H1 (cell line): ENCODE data around the gene C19orf67. TPM values are rescaled to one million over a fixed set of nuclear protein-coding genes. Genes with fewer than 3 reads are reported as not detected.

Experiments
- CTCF ChIA-PET: fragments of 300-600 bp; sonication (Branson Sonifier 250); formaldehyde crosslinking; loops from one replicate; lab custom pipeline; 2021; ENCODE audit not compliant: partially characterized antibody; lab: Charles Lee
- POLR2A ChIA-PET: fragments of 300-600 bp; sonication (Branson Sonifier 250); formaldehyde crosslinking; loops from one replicate; lab custom pipeline; 2021; ENCODE audit warnings: inconsistent platforms; ENCODE audit not compliant: partially characterized antibody; lab: Charles Lee
- DNase-seq, 2 experiments: peaks; one replicate each; pipeline versions ENCODE4 v3.0.0 to v3.0.0-alpha.2; 2010 to 2022; ENCODE audit warnings: low spot score in 2 of 2, low read depth in 1 of 2, mixed read lengths in 1 of 2
- FAIRE-seq: peaks from 2 replicates; lab custom pipeline; 2011; peaks lifted over from hg19 to GRCh38; lab: Jason Lieb, UNC
- H2AFZ ChIP-seq: 2 replicates; pipeline ENCODE4 v1.8.1; 2012; ENCODE audit warnings: low read length, inconsistent platforms
- H2AK5ac ChIP-seq: 2 replicates; pipeline ENCODE4 v1.6.1; 2013; ENCODE audit warnings: low read depth, low read length
- H2BK120ac ChIP-seq: replicated peaks from 2 replicates; pipeline ENCODE3; 2013; ENCODE audit warnings: low read depth, low read length, inconsistent platforms
- H2BK12ac ChIP-seq: 2 replicates; pipeline ENCODE4 v1.6.1; 2013; ENCODE audit warnings: low read depth, low read length
- H2BK15ac ChIP-seq: 2 replicates; pipeline ENCODE4 v1.6.1; 2013; ENCODE audit warnings: low read length
- H2BK20ac ChIP-seq: 2 replicates; pipeline ENCODE4 v1.6.1; 2013; ENCODE audit warnings: low read length
- H2BK5ac ChIP-seq: 2 replicates; pipeline ENCODE4 v1.6.1; 2013; ENCODE audit warnings: low read depth, low read length
- H3K14ac ChIP-seq: 2 replicates; pipeline ENCODE4 v1.6.1; 2013; ENCODE audit warnings: inconsistent platforms; ENCODE audit not compliant: insufficient read length
- H3K18ac ChIP-seq: 2 replicates; pipeline ENCODE4 v1.6.1; 2013; ENCODE audit warnings: low read length; ENCODE audit errors: extremely low read depth
- H3K23ac ChIP-seq: 2 replicates; pipeline ENCODE4 v1.6.1; 2013; ENCODE audit warnings: inconsistent platforms; ENCODE audit not compliant: insufficient read length
- H3K23me2 ChIP-seq: 2 replicates; pipeline ENCODE4 v1.6.1; 2013; ENCODE audit warnings: low read depth, low read length
- H3K27ac ChIP-seq: 2 replicates; pipeline ENCODE4 v1.6.1; 2011; ENCODE audit warnings: low read depth, low read length, inconsistent platforms
- H3K27me3 ChIP-seq, 4 experiments: replicated peaks in 1 of 4; 1 replicate in 1 of 4; 2 replicates in 3 of 4; pipeline versions ENCODE4 v1.6.1 to v1.8.1; 2011 to 2013; ENCODE audit warnings: low read length in 3 of 4, mild to moderate bottlenecking in 3 of 4, inconsistent platforms in 2 of 4, mixed read lengths in 2 of 4, moderate library complexity in 1 of 4; ENCODE audit not compliant: control insufficient read depth in 3 of 4, insufficient read depth in 3 of 4; ENCODE audit errors: extremely low read depth in 1 of 4
- H3K36me3 ChIP-seq, 4 experiments: 2 replicates each; pipeline versions ENCODE4 v1.6.1 to v1.8.1; 2011 to 2013; ENCODE audit warnings: mild to moderate bottlenecking in 4 of 4, low read length in 3 of 4, moderate library complexity in 2 of 4, control low read depth in 1 of 4, inconsistent platforms in 1 of 4; ENCODE audit not compliant: insufficient read depth in 4 of 4, control insufficient read depth in 2 of 4
- H3K4ac ChIP-seq: replicated peaks from 2 replicates; pipeline ENCODE3; 2013; ENCODE audit warnings: low read length, low read depth, mixed read lengths, inconsistent platforms; ENCODE audit not compliant: insufficient read length
- H3K4me1 ChIP-seq, 4 experiments: replicated peaks in 1 of 4; 1 replicate in 1 of 4; 2 replicates in 3 of 4; pipeline versions ENCODE4 v1.6.1 to v1.8.1; 2011 to 2013; ENCODE audit warnings: low read length in 3 of 4, inconsistent platforms in 2 of 4, mixed read lengths in 1 of 4; ENCODE audit not compliant: insufficient read depth in 4 of 4, control insufficient read depth in 3 of 4
- H3K4me2 ChIP-seq, 2 experiments: 2 replicates each; pipeline versions ENCODE4 v1.6.1 to v1.8.1; 2011 to 2013; ENCODE audit warnings: low read depth in 2 of 2, low read length in 2 of 2, control low read depth in 1 of 2, inconsistent platforms in 1 of 2, mild to moderate bottlenecking in 1 of 2; ENCODE audit not compliant: insufficient read depth in 1 of 2
- H3K4me3 ChIP-seq, 4 experiments: fragments of 200-600, 300-600 bp in 1 of 4; sonication (generic), shearing (Covaris generic), sonication (Bioruptor Twin) in 1 of 4; 2 replicates each; pipeline versions ENCODE4 v1.5.1 to v1.8.1; 2011 to 2016; ENCODE audit warnings: low read length in 4 of 4, low read depth in 3 of 4, control low read depth in 2 of 4, inconsistent platforms in 2 of 4, mild to moderate bottlenecking in 2 of 4, mixed read lengths in 1 of 4, moderate library complexity in 1 of 4; ENCODE audit not compliant: insufficient read depth in 2 of 4; ENCODE audit errors: extremely low read depth in 1 of 4
- H3K56ac ChIP-seq: replicated peaks from 2 replicates; pipeline ENCODE3; 2013; ENCODE audit warnings: low read depth, mild to moderate bottlenecking, mixed read lengths, low read length, inconsistent platforms; ENCODE audit not compliant: insufficient read length
- H3K79me1 ChIP-seq: 2 replicates; pipeline ENCODE4 v1.6.1; 2013; ENCODE audit warnings: low read depth, low read length, control low read depth
- H3K79me2 ChIP-seq, 2 experiments: 2 replicates each; pipeline versions ENCODE4 v1.6.1 to v1.8.1; 2012 to 2013; ENCODE audit warnings: low read length in 2 of 2, mild to moderate bottlenecking in 2 of 2, inconsistent platforms in 1 of 2; ENCODE audit not compliant: insufficient read depth in 2 of 2, control insufficient read depth in 1 of 2
- H3K9ac ChIP-seq, 4 experiments: replicated peaks in 1 of 4; 1 replicate in 1 of 4; 2 replicates in 3 of 4; pipeline versions ENCODE4 v1.6.1 to v1.8.1; 2011 to 2013; ENCODE audit warnings: low read depth in 3 of 4, low read length in 3 of 4, control low read depth in 2 of 4, mild to moderate bottlenecking in 2 of 4, moderate library complexity in 2 of 4, inconsistent platforms in 1 of 4; ENCODE audit errors: extremely low read depth in 1 of 4
- H3K9me3 ChIP-seq, 2 experiments: 2 replicates each; pipeline versions ENCODE4 v1.6.1 to v1.8.1; 2012 to 2013; ENCODE audit warnings: mild to moderate bottlenecking in 2 of 2, moderate library complexity in 2 of 2, control low read depth in 1 of 2, inconsistent platforms in 1 of 2, low read depth in 1 of 2, low read length in 1 of 2, mixed read lengths in 1 of 2; ENCODE audit not compliant: insufficient read depth in 2 of 2
- H4K20me1 ChIP-seq, 2 experiments: replicated peaks in 1 of 2; 2 replicates each; pipeline versions ENCODE3 to v1.8.1; 2011 to 2013; ENCODE audit warnings: inconsistent platforms in 2 of 2, low read length in 2 of 2, mild to moderate bottlenecking in 1 of 2; ENCODE audit not compliant: insufficient read depth in 2 of 2, control insufficient read depth in 1 of 2
- H4K5ac ChIP-seq: 2 replicates; pipeline ENCODE4 v1.6.1; 2013; ENCODE audit warnings: low read length, low read depth, mixed read lengths, inconsistent platforms; ENCODE audit not compliant: insufficient read length
- H4K8ac ChIP-seq: 2 replicates; pipeline ENCODE4 v1.8.0; 2013; ENCODE audit warnings: mild to moderate bottlenecking, moderate library complexity, low read length, inconsistent platforms; ENCODE audit not compliant: insufficient read depth; ENCODE audit errors: extremely low read depth
- H4K91ac ChIP-seq: replicated peaks from 2 replicates; pipeline ENCODE3; 2013; ENCODE audit warnings: low read length, mixed read lengths, inconsistent platforms; ENCODE audit not compliant: insufficient read length
- ASH2L ChIP-seq: fragments of 200-600, 300-600 bp; sonication (generic); IDR thresholded peaks from one replicate; pipeline ENCODE4 v1.7.1; 2017; ENCODE audit warnings: low read length
- BACH1 ChIP-seq: IDR thresholded peaks from 2 replicates; pipeline ENCODE4 v1.6.1; 2012; ENCODE audit warnings: low read length, improper control_type of control experiment
- KDM1A ChIP-seq: fragments of 200-600, 300-600 bp; sonication (generic); IDR thresholded peaks from 2 replicates; pipeline ENCODE4 v1.7.1; 2016; ENCODE audit warnings: mild to moderate bottlenecking, low read length, borderline replicate concordance
- NANOG ChIP-seq: IDR thresholded peaks from 2 replicates; pipeline ENCODE4 v1.6.1; 2011; ENCODE audit warnings: low read length, low read depth, mild to moderate bottlenecking, inconsistent platforms; ENCODE audit not compliant: insufficient read depth, poor library complexity, severe bottlenecking
- RFX5 ChIP-seq: IDR thresholded peaks from 2 replicates; pipeline ENCODE4 v1.6.1; 2011; ENCODE audit warnings: low read depth, low read length, improper control_type of control experiment, borderline replicate concordance
- TAF1 ChIP-seq: IDR thresholded peaks from 2 replicates; pipeline ENCODE4 v1.6.1; 2011; ENCODE audit warnings: mild to moderate bottlenecking, low read depth, low read length
- WGBS, 2 experiments: shearing (Covaris generic) in 1 of 2; methylation state at CpG; one replicate each; pipeline versions ENCODE4 v1.1.6 to v1.1.7; 2013 to 2015; ENCODE audit warnings: low lambda C conversion rate in 2 of 2, mixed read lengths in 2 of 2, inconsistent platforms in 1 of 2, low coverage in 1 of 2, missing lambda C conversion rate in 1 of 2; ENCODE audit not compliant: insufficient replicate concordance in 2 of 2, insufficient coverage in 1 of 2, insufficient read length in 1 of 2; ENCODE audit errors: extremely low coverage in 1 of 2, missing lambda C conversion rate in 1 of 2; 5-methylcytosine and 5-hydroxymethylcytosine counted together
- polyA plus RNA-seq, 7 experiments: library from polyadenylated mRNA; depleted of rRNA in 3 of 7; stranded (reverse) in 5 of 7; unstranded in 2 of 7; fragments of >200 nt in 5 of 7; fragments of 200-250 nt in 2 of 7; gene quantifications; 1 replicate in 5 of 7; 2 replicates in 1 of 7; 4 replicates in 1 of 7; pipeline versions ENCODE4 v1.2.1 to v1.2.3, GENCODE V29; 2011 to 2013; ENCODE audit warnings: missing spikeins in 2 of 7, mixed read lengths in 2 of 7
- total RNA-seq: library from RNA; stranded (reverse); fragmentation: NEBNext Ultra II Directional; extraction: Animal tissue kit (Norgen Biotek cat#: 25700); gene quantifications from 2 replicates; pipeline ENCODE4 v1.2.1, GENCODE V29; 2021
- TF ChIP-seq, protein P1 (sequence below): IDR thresholded peaks from 2 replicates; pipeline ENCODE4 v1.6.1; 2011; ENCODE audit warnings: low read length, improper control_type of control experiment

C19orf67 gene
- total and polyA plus RNA-seq, 2 of the 8 experiments (the other 6 are each of a cell fraction or from before 2014, with no cell fraction given), result 0.12 TPM; not detected in 1

DNA sequence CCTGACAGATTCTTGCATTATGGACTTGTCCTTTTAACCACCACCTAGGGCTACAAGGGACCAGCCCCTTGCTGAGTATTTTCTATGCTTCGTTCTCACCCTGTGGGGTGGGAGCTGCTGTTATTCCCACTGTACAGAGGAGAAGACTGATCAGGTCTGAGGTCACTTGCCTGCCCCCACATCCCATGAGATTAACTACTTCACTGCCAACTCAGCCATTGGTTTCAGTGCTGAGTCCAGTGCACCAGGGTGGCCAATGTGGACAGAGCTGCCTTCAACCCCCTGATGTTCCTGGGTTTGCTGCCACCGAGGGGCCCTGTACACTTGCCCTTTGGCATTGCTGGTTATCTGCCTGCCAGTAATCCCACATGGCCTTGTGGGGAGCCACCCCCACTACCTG, 25.1 kb upstream of the C19orf67 start:
- peaks cover 4 to 20% (median 13%) of the 10 kb centered on the region in 4 experiments for H3K4me1 ChIP-seq
- H3K4me3 ChIP-seq, result no peak overlapping the region
- TF ChIP-seq ASH2L (no peak), TAF1 (no peak), KDM1A (no peak), NANOG (no peak), BACH1 (no peak), RFX5 (no peak)
- TF ChIP-seq, protein P1, sequence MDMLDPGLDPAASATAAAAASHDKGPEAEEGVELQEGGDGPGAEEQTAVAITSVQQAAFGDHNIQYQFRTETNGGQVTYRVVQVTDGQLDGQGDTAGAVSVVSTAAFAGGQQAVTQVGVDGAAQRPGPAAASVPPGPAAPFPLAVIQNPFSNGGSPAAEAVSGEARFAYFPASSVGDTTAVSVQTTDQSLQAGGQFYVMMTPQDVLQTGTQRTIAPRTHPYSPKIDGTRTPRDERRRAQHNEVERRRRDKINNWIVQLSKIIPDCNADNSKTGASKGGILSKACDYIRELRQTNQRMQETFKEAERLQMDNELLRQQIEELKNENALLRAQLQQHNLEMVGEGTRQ, result no peak
- H3K27me3 ChIP-seq, result no peaks in the 10 kb centered on the region
- H2BK120ac ChIP-seq, result no peak overlapping the region
- H2AFZ ChIP-seq, result no peak overlapping the region
- no peak overlapping the region for H2BK12ac ChIP-seq
- no peak overlapping the region for H3K9ac ChIP-seq
- DNase-seq (no peak), FAIRE-seq (no peak)
- no peaks in the 10 kb centered on the region for H3K36me3 ChIP-seq
- no peak overlapping the region for H3K4ac ChIP-seq
- H4K5ac ChIP-seq, result no peak overlapping the region
- ChIA-PET POLR2A (interaction anchor here (0.5 to 2.6 kb wide), 5 partner anchors 9 to 248 kb away, joined by 3 to 6 read pairs (median 3); partner anchors contain the start of gene ASF1B), CTCF (interaction anchor here (0.5 to 11.3 kb wide), 7 partner anchors 9 to 251 kb away, joined by 3 to 105 read pairs (median 3); no protein-coding TSS in a partner anchor)
- H4K20me1 ChIP-seq, result peaks cover 4% of the 10 kb centered on the region in 2 experiments
- WGBS, 2 experiments, result 100% methylated on average over 2 of the region's 2 CpGs; no CpG with 5 or more reads in 1 of the 2 experiments
- H3K23ac ChIP-seq, result no peak overlapping the region
- H3K56ac ChIP-seq, result no peak overlapping the region
- no peaks in the 10 kb centered on the region for H3K79me2 ChIP-seq
- H3K9me3 ChIP-seq, result no peaks in the 10 kb centered on the region
- H3K23me2 ChIP-seq, result no peaks in the 10 kb centered on the region
- H4K91ac ChIP-seq, result no peak overlapping the region
- H2BK15ac ChIP-seq, result peak overlapping the region; percentile 29; the same call in 1 of the 2 replicates
- H3K27ac ChIP-seq, result no peak overlapping the region
- H4K8ac ChIP-seq, result no peak overlapping the region
- no peak overlapping the region for H3K14ac ChIP-seq
- no peak overlapping the region for H2BK20ac ChIP-seq
- no peak overlapping the region for H3K18ac ChIP-seq
- H2BK5ac ChIP-seq, result 0 out of 2 replicates have a peak overlapping the region, but pooled peaks have one; percentile 24
- no peak overlapping the region for H2AK5ac ChIP-seq
- peaks cover 4% of the 10 kb centered on the region; the same call in 1 of the 2 replicates for H3K79me1 ChIP-seq
- no peak overlapping the region for H3K4me2 ChIP-seq
